Amygdala (tissue), 56 donors: Measurements from ENCODE around the gene CALCOCO1.

ENCODE experiments used
- DNase-seq, 56 donors: peaks; one replicate each; lab custom pipeline; 2025; lab: John Stamatoyannopoulos, UW

The CALCOCO1 gene

GRCh38 chr12:53754188-53754585 is 26.9 kb upstream of the CALCOCO1 start:
- no peak for DNase-seq

GRCh38 chr12:53752621-53753020 is 25.4 kb upstream of the CALCOCO1 start:
- DNase-seq = no peak

GRCh38 chr12:53752192-53752601 is 24.9 kb upstream of the CALCOCO1 start:
- peak in 1 of 56 donors; percentile 50 for DNase-seq

- DNase-seq = peak in 17 of 56 donors; percentile 11 to 62 (median 34)
Measured at GRCh38 chr12:53751336-53752191, 24.3 kb upstream of the CALCOCO1 start, which contains the start of gene CISTR. Gene CISTR (minus strand): TSS chr12:53751979.

- DNase-seq = peak in 15 of 56 donors; percentile 9 to 62 (median 36)
Measured at GRCh38 chr12:53750812-53751335, 23.6 kb upstream of the CALCOCO1 start.

- no peak for DNase-seq
Measured at GRCh38 chr12:53749986-53750811, 22.9 kb upstream of the CALCOCO1 start.

GRCh38 chr12:53748072-53748840 is 21.0 kb upstream of the CALCOCO1 start:
- peak in 8 of 56 donors; percentile 12 to 44 (median 20) for DNase-seq

- DNase-seq = no peak
Measured at GRCh38 chr12:53747095-53747494, 19.8 kb upstream of the CALCOCO1 start.

GRCh38 chr12:53746592-53747092 is 19.4 kb upstream of the CALCOCO1 start:
- DNase-seq = peak in 55 of 56 donors; percentile 20 to 94 (median 83)

- no peak for DNase-seq
Measured at GRCh38 chr12:53744751-53745150, 17.5 kb upstream of the CALCOCO1 start.

GRCh38 chr12:53744130-53744441 is 16.8 kb upstream of the CALCOCO1 start:
- DNase-seq = no peak

- peak in 38 of 56 donors; percentile 8 to 73 (median 32) for DNase-seq
Measured at GRCh38 chr12:53743266-53744129, 16.2 kb upstream of the CALCOCO1 start.

- DNase-seq = no peak
Measured at GRCh38 chr12:53740130-53740491, 12.9 kb upstream of the CALCOCO1 start.

GRCh38 chr12:53739214-53740129 is 12.2 kb upstream of the CALCOCO1 start:
- peak in 2 of 56 donors; percentile 15 to 31 for DNase-seq

- DNase-seq = no peak
Measured at GRCh38 chr12:53738406-53739213, 11.4 kb upstream of the CALCOCO1 start.

- DNase-seq = no peak
Measured at GRCh38 chr12:53737951-53738405, 10.7 kb upstream of the CALCOCO1 start.
